PC-3 (cell line): ENCODE results near the gene ATP8B3. TPM values are rescaled to one million over a fixed set of nuclear protein-coding genes. Genes with fewer than 3 reads are reported as not detected.
A peak's percentile ranks its signal among the peaks of the same experiment; 100 is the strongest.

Experiments used
- ATAC-seq: fragments of 200-7000 bp; cut with Tn5 transposase; 2 replicates; pipeline ENCODE4 v1.9.1; 2020; ENCODE audit warnings: mild to moderate bottlenecking, moderate library complexity
- BruUV-seq: library from RNA; stranded (reverse); fragments of 400-500 nt; replicated peaks from 2 replicates; lab custom pipeline; 2021; lab: Mats Ljungman, UMichigan
- CTCF ChIA-PET: fragments of 300-600 bp; sonication (Branson Sonifier 250); formaldehyde crosslinking; loops from one replicate; lab custom pipeline; 2022; ENCODE audit warnings: antibody characterized with exemption; lab: Charles Lee
- POLR2A ChIA-PET: fragments of 300-600 bp; sonication (Branson Sonifier 250); formaldehyde crosslinking; loops from one replicate; lab custom pipeline; 2022; ENCODE audit warnings: antibody characterized with exemption; ENCODE audit not compliant: unreplicated experiment; lab: Charles Lee
- DNase-seq: peaks from one replicate; pipeline ENCODE4 v3.0.0-alpha.2; 2015
- H2AFZ ChIP-seq: fragments of 300-600 bp; sonication (generic); 2 replicates; pipeline ENCODE4 v1.6.0; 2016; ENCODE audit warnings: antibody characterized with exemption, low read length
- H3F3A ChIP-seq: fragments of 300-600 bp; sonication (generic); one replicate; pipeline ENCODE4 v1.6.0; 2017; ENCODE audit warnings: antibody characterized with exemption, low read length, control low read depth, mild to moderate bottlenecking; ENCODE audit not compliant: unreplicated experiment
- H3K27ac ChIP-seq: fragments of 300-600 bp; sonication (generic); 2 replicates; pipeline ENCODE4 v1.5.1; 2016; ENCODE audit warnings: mild to moderate bottlenecking, low read length
- H3K27me3 ChIP-seq: fragments of 300-600 bp; sonication (generic); 2 replicates; pipeline ENCODE4 v1.6.1; 2016; ENCODE audit warnings: low read length, mixed read lengths
- H3K36me3 ChIP-seq: fragments of 300-600 bp; sonication (generic); 2 replicates; pipeline ENCODE4 v1.6.1; 2016; ENCODE audit warnings: low read depth, mixed run types, low read length, mixed read lengths
- H3K4me1 ChIP-seq: fragments of 300-600 bp; sonication (generic); 2 replicates; pipeline ENCODE4 v1.5.1; 2016; ENCODE audit warnings: low read length; ENCODE audit not compliant: insufficient read depth
- H3K4me2 ChIP-seq: fragments of 300-600 bp; sonication (generic); 2 replicates; pipeline ENCODE4 v1.6.0; 2016; ENCODE audit warnings: low read length
- H3K4me3 ChIP-seq: fragments of 300-600 bp; sonication (generic); 2 replicates; pipeline ENCODE4 v1.5.1; 2016; ENCODE audit warnings: mild to moderate bottlenecking, low read length, mixed read lengths
- H3K79me2 ChIP-seq: fragments of 300-600 bp; sonication (generic); 2 replicates; pipeline ENCODE4 v1.6.1; 2017; ENCODE audit warnings: low read length, mixed read lengths
- H3K9ac ChIP-seq: fragments of 300-600 bp; sonication (generic); 2 replicates; pipeline ENCODE4 v1.6.0; 2016; ENCODE audit warnings: mild to moderate bottlenecking, low read length
- H3K9me2 ChIP-seq: fragments of 300-600 bp; sonication (generic); replicated peaks from 2 replicates; pipeline ENCODE4 v1.6.1; 2016; ENCODE audit warnings: mixed run types, low read length, mixed read lengths
- H3K9me3 ChIP-seq: fragments of 300-600 bp; sonication (generic); 2 replicates; pipeline ENCODE4 v1.6.1; 2016; ENCODE audit warnings: low read length, mixed read lengths
- H4K20me1 ChIP-seq: fragments of 300-600 bp; sonication (generic); 2 replicates; pipeline ENCODE4 v1.6.1; 2016; ENCODE audit warnings: low read length, mixed read lengths
- CTCF ChIP-seq: fragments of 300-600 bp; sonication (generic); conservative IDR thresholded peaks from 2 replicates; pipeline ENCODE4 v1.5.1; 2017; ENCODE audit warnings: antibody characterized with exemption, low read depth, mild to moderate bottlenecking, low read length
- EZH2 ChIP-seq: fragments of 300-600 bp; sonication (generic); IDR thresholded peaks from one replicate; pipeline ENCODE4 v1.6.1; 2017; ENCODE audit warnings: antibody characterized with exemption, mild to moderate bottlenecking, low read length; ENCODE audit not compliant: unreplicated experiment
- EZH2phosphoT487 ChIP-seq: fragments of 300-600 bp; sonication (generic); IDR thresholded peaks from 2 replicates; pipeline ENCODE4 v1.6.1; 2018; ENCODE audit warnings: mild to moderate bottlenecking, antibody characterized with exemption, low read length, borderline replicate concordance
- intact Hi-C: fragments of 100-400 bp; cut with micrococcal nuclease; formaldehyde crosslinking; loops from 2 replicates; pipeline ENCODE4 v1.9.0; 2023
- total RNA-seq: library from RNA; depleted of rRNA; stranded (reverse); fragments of >200 nt; gene quantifications from 2 replicates; pipeline ENCODE4 v1.2.3, GENCODE V29; 2014

Gene ATP8B3
- total RNA-seq, 1 experiment from 2014 or later = 4.2 TPM

- H3K4me1 ChIP-seq = no peaks in the 10 kb centered on the region
- H3K9me2 ChIP-seq = no peaks in the 10 kb centered on the region
- no peak overlapping the region for H3K9ac ChIP-seq
- no peaks in the 10 kb centered on the region for H3F3A ChIP-seq
- intact Hi-C loops = no loop called here
- peaks cover 4% of the 10 kb centered on the region; the same call in 1 of the 2 replicates for H4K20me1 ChIP-seq
- no peak overlapping the region for H2AFZ ChIP-seq
- peak overlapping the region; percentile 79 for H3K4me2 ChIP-seq
- no TSS peak for BruUV-seq
- no peaks in the 10 kb centered on the region for H3K36me3 ChIP-seq
- no peak for ATAC-seq
- H3K9me3 ChIP-seq = no peaks in the 10 kb centered on the region
- peaks cover 34% of the 10 kb centered on the region for H3K79me2 ChIP-seq
- no peak for TF ChIP-seq CTCF
- no peak for TF ChIP-seq EZH2
- TF ChIP-seq EZH2phosphoT487 = no peak
- no peak for DNase-seq
- peak overlapping the region; percentile 60; the same call in 1 of the 2 replicates for H3K4me3 ChIP-seq
- H3K27ac ChIP-seq = no peak overlapping the region
- CTCF ChIA-PET = no interaction called here
- H3K27me3 ChIP-seq = peaks cover 20% of the 10 kb centered on the region
- POLR2A ChIA-PET = no interaction called here
These were observed 53.9 kb downstream of the ATP8B3 start for GRCh38 chr19:1758231-1758577.

GRCh38 chr19:1757468-1758230 is 54.4 kb downstream of the ATP8B3 start:
- Histone ChIP-seq H3F3A (no peaks in the 10 kb centered on the region), H3K4me3 (peak overlapping the region; percentile 60), H3K27me3 (peaks cover 20% of the 10 kb centered on the region), H3K27ac (no peak overlapping the region), H3K9ac (no peak overlapping the region), H3K79me2 (peaks cover 34% of the 10 kb centered on the region), H3K4me1 (no peaks in the 10 kb centered on the region), H3K9me2 (no peaks in the 10 kb centered on the region), H4K20me1 (peaks cover 4% of the 10 kb centered on the region; the same call in 1 of the 2 replicates), H3K36me3 (no peaks in the 10 kb centered on the region), H3K4me2 (peak overlapping the region; percentile 79), H2AFZ (no peak overlapping the region), H3K9me3 (no peaks in the 10 kb centered on the region)
- ChIA-PET CTCF (no interaction called here), POLR2A (no interaction called here)
- intact Hi-C loops = no loop called here
- BruUV-seq = no TSS peak
- ATAC-seq (no peak), DNase-seq (no peak)
- TF ChIP-seq EZH2 (no peak), CTCF (no peak), EZH2phosphoT487 (no peak)

GRCh38 chr19:1756705-1757465 is 55.2 kb downstream of the ATP8B3 start:
- no peaks in the 10 kb centered on the region for H3F3A ChIP-seq
- ChIA-PET POLR2A (no interaction called here), CTCF (no interaction called here)
- H2AFZ ChIP-seq = no peak overlapping the region
- H3K9ac ChIP-seq = no peak overlapping the region
- H3K9me2 ChIP-seq = no peaks in the 10 kb centered on the region
- peak overlapping the region; percentile 74 for H3K4me3 ChIP-seq
- H3K9me3 ChIP-seq = no peaks in the 10 kb centered on the region
- peaks cover 4% of the 10 kb centered on the region; the same call in 1 of the 2 replicates for H4K20me1 ChIP-seq
- peaks cover 20% of the 10 kb centered on the region for H3K27me3 ChIP-seq
- H3K27ac ChIP-seq = no peak overlapping the region
- no peaks in the 10 kb centered on the region for H3K36me3 ChIP-seq
- peak overlapping the region; percentile 80 for H3K4me2 ChIP-seq
- TF ChIP-seq EZH2 (no peak), EZH2phosphoT487 (no peak), CTCF (no peak)
- no peak for ATAC-seq
- no TSS peak for BruUV-seq
- intact Hi-C loops = no loop called here
- no peaks in the 10 kb centered on the region for H3K4me1 ChIP-seq
- H3K79me2 ChIP-seq = peaks cover 34% of the 10 kb centered on the region
- no peak for DNase-seq
